HG03025 (cell line): ENCODE measurements around the gene MAP3K14.
"Not testable (repeated sequence)": the region's sequence is repeated elsewhere in the genome, so short reads cannot be mapped to it uniquely, and the experiment has no call there.

ENCODE experiments used
- ATAC-seq: cut with Tn5 transposase; IDR thresholded peaks from one replicate; pipeline ENCODE4 v1.9.1; 2021; ENCODE audit warnings: mild to moderate bottlenecking, moderate library complexity; ENCODE audit not compliant: unreplicated experiment, low FRiP score

Gene MAP3K14

GRCh38 chr17:45305530-45306087 is 11.2 kb downstream of the MAP3K14 start:
- ATAC-seq = no peak

GRCh38 chr17:45302649-45303173 is 14.1 kb downstream of the MAP3K14 start:
- no peak for ATAC-seq

GRCh38 chr17:45302220-45302619 is 14.6 kb downstream of the MAP3K14 start:
- not testable (repeated sequence) for ATAC-seq

GRCh38 chr17:45301674-45302073 is 15.1 kb downstream of the MAP3K14 start:
- ATAC-seq = no peak

GRCh38 chr17:45300060-45300751 is 16.6 kb downstream of the MAP3K14 start:
- no peak for ATAC-seq

GRCh38 chr17:45299361-45299760 is 17.5 kb downstream of the MAP3K14 start:
- no peak for ATAC-seq

- no peak for ATAC-seq
Observed at GRCh38 chr17:45298546-45299285, 18.1 kb downstream of the MAP3K14 start.

GRCh38 chr17:45296833-45297124 is 20.0 kb downstream of the MAP3K14 start:
- ATAC-seq = no peak

GRCh38 chr17:45296003-45296832 is 20.6 kb downstream of the MAP3K14 start:
- no peak for ATAC-seq

- ATAC-seq = no peak
Observed at GRCh38 chr17:45294506-45294905, 22.3 kb downstream of the MAP3K14 start.

GRCh38 chr17:45293413-45294211 is 23.2 kb downstream of the MAP3K14 start:
- no peak for ATAC-seq

GRCh38 chr17:45292696-45293412 is 24.0 kb downstream of the MAP3K14 start:
- ATAC-seq = no peak

- no peak for ATAC-seq
Observed at GRCh38 chr17:45291171-45291805, 25.5 kb downstream of the MAP3K14 start.

- ATAC-seq = no peak
Observed at GRCh38 chr17:45290269-45290765, 26.5 kb downstream of the MAP3K14 start.

GRCh38 chr17:45289301-45290268 is 27.2 kb downstream of the MAP3K14 start:
- ATAC-seq = no peak

GRCh38 chr17:45288825-45289224 is 28.0 kb downstream of the MAP3K14 start:
- no peak for ATAC-seq
